Smooth muscle cell (in vitro differentiated cells): ENCODE results near the gene HS6ST3. TPM values are rescaled to one million over a fixed set of nuclear protein-coding genes. Genes with fewer than 3 reads are reported as not detected.

Experiments used
- DNase-seq: peaks from one replicate; lab custom pipeline; 2025; ENCODE audit not compliant: unreplicated experiment; lab: John Stamatoyannopoulos, UW
- H2AFZ ChIP-seq: fragments of 200-600 bp; sonication (generic); 2 replicates; pipeline ENCODE4 v1.6.0; 2016; ENCODE audit warnings: antibody characterized with exemption, low read depth, mild to moderate bottlenecking
- H3F3A ChIP-seq: fragments of 200-600 bp; sonication (generic); 2 replicates; pipeline ENCODE4 v1.6.0; 2017; ENCODE audit warnings: antibody characterized with exemption, low read depth
- H3K27ac ChIP-seq: fragments of 200-600 bp; sonication (generic); 2 replicates; pipeline ENCODE4 v1.5.1; 2016; ENCODE audit warnings: low read depth, mild to moderate bottlenecking
- H3K27me3 ChIP-seq: fragments of 200-600 bp; sonication (generic); 2 replicates; pipeline ENCODE4 v1.6.1; 2016; ENCODE audit warnings: low read depth, mild to moderate bottlenecking
- H3K36me3 ChIP-seq: fragments of 200-600 bp; sonication (generic); 2 replicates; pipeline ENCODE4 v1.5.1; 2016; ENCODE audit warnings: low read depth
- H3K4me1 ChIP-seq: fragments of 200-600 bp; sonication (generic); 2 replicates; pipeline ENCODE4 v1.5.1; 2016; ENCODE audit warnings: low read depth
- H3K4me2 ChIP-seq: fragments of 200-600 bp; sonication (generic); 2 replicates; pipeline ENCODE4 v1.6.0; 2016; ENCODE audit warnings: mild to moderate bottlenecking
- H3K4me3 ChIP-seq: fragments of 200-600 bp; sonication (generic); 2 replicates; pipeline ENCODE4 v1.5.1; 2016; ENCODE audit warnings: mild to moderate bottlenecking
- H3K79me2 ChIP-seq: fragments of 200-600 bp; sonication (generic); 2 replicates; pipeline ENCODE4 v1.6.0; 2016; ENCODE audit warnings: low read depth, mild to moderate bottlenecking
- H3K9ac ChIP-seq: fragments of 200-600 bp; sonication (generic); 2 replicates; pipeline ENCODE4 v1.6.0; 2016; ENCODE audit warnings: low read depth
- H3K9me3 ChIP-seq: fragments of 200-600 bp; sonication (generic); replicated peaks from 2 replicates; pipeline ENCODE4 v1.5.1; 2016; ENCODE audit warnings: low read depth
- H4K20me1 ChIP-seq: fragments of 200-600 bp; sonication (generic); 2 replicates; pipeline ENCODE4 v1.6.0; 2016; ENCODE audit warnings: low read depth
- WGBS: methylation state at CpG from one replicate; pipeline ENCODE4 v1.1.7; 2016; ENCODE audit warnings: low lambda C conversion rate; 5-methylcytosine and 5-hydroxymethylcytosine counted together
- polyA plus RNA-seq: library from polyadenylated mRNA; unstranded; fragments of >200 nt; fragmentation: Nextera tagmentation; extraction: Ambion mirVana; gene quantifications from 2 replicates; pipeline ENCODE4 v1.2.1, GENCODE V29; 2016
- total RNA-seq: library from RNA; depleted of rRNA; stranded (reverse); fragments of >200 nt; gene quantifications from 2 replicates; pipeline ENCODE4 v1.2.3, GENCODE V29; 2014
- TF ChIP-seq, protein P1 (sequence below): fragments of 200-600 bp; sonication (generic); IDR thresholded peaks from 2 replicates; pipeline ENCODE4 v1.5.1; 2017; ENCODE audit warnings: borderline replicate concordance, mild to moderate bottlenecking, antibody characterized with exemption; ENCODE audit not compliant: insufficient read depth, poor library complexity, severe bottlenecking

The HS6ST3 gene
- total and polyA plus RNA-seq, 2 experiments from 2014 or later, result 0.09 TPM; not detected in 1

DNA sequence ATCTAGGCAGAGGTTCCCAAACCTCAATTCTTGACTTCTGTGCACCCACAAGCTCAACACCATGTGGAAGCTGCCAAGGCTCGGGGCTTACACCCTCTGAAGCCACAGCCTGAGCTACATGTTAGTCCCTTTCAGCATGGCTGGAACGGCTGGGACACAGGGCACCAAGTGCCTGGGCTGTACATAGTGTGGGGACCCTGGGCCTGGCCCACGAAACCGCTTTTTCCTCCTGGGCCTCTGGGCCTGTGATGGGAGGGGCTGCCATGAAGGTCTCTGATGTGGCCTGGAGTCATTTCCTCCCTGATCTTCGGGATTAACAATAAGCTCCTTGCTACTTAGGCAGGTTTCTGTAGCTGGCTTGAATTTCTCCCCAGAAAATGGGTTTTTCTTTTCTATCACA lies 108.1 kb downstream of the HS6ST3 start:
- TF ChIP-seq, protein P1, sequence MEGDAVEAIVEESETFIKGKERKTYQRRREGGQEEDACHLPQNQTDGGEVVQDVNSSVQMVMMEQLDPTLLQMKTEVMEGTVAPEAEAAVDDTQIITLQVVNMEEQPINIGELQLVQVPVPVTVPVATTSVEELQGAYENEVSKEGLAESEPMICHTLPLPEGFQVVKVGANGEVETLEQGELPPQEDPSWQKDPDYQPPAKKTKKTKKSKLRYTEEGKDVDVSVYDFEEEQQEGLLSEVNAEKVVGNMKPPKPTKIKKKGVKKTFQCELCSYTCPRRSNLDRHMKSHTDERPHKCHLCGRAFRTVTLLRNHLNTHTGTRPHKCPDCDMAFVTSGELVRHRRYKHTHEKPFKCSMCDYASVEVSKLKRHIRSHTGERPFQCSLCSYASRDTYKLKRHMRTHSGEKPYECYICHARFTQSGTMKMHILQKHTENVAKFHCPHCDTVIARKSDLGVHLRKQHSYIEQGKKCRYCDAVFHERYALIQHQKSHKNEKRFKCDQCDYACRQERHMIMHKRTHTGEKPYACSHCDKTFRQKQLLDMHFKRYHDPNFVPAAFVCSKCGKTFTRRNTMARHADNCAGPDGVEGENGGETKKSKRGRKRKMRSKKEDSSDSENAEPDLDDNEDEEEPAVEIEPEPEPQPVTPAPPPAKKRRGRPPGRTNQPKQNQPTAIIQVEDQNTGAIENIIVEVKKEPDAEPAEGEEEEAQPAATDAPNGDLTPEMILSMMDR, result no peak
- H3K27me3 ChIP-seq, result peaks cover 4% of the 10 kb centered on the region
- no peak overlapping the region for H3K9ac ChIP-seq
- no peaks in the 10 kb centered on the region for H3K4me1 ChIP-seq
- DNase-seq, result no peak
- H3K9me3 ChIP-seq, result no peaks in the 10 kb centered on the region
- 74% methylated on average over 5 of the region's 5 CpGs for WGBS
- H2AFZ ChIP-seq, result no peak overlapping the region
- H3K4me2 ChIP-seq, result no peak overlapping the region
- H3F3A ChIP-seq, result no peaks in the 10 kb centered on the region
- no peak overlapping the region for H3K4me3 ChIP-seq
- H3K27ac ChIP-seq, result no peak overlapping the region
- no peaks in the 10 kb centered on the region for H3K36me3 ChIP-seq
- H4K20me1 ChIP-seq, result no peaks in the 10 kb centered on the region
- H3K79me2 ChIP-seq, result no peaks in the 10 kb centered on the region

DNA sequence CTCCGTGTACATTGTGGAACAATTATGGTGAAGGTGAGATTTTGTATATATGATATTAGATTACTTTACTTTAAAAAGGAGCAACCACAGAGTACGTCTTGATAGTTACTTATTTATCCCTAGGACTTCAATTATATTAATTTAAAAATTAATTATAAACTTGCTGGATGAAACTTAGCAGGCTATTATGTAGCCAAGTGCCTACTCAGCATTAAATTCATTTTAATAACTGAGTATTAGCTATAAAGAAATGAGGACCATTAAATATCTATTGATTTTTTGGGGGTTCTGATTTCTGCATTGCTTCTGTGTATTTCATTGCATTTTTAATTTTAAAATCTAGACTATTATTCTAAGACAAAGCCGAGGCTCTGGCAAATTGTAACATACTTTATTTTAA lies 109.4 kb downstream of the HS6ST3 start:
- H3K36me3 ChIP-seq, result no peaks in the 10 kb centered on the region
- H2AFZ ChIP-seq, result no peak overlapping the region

DNA sequence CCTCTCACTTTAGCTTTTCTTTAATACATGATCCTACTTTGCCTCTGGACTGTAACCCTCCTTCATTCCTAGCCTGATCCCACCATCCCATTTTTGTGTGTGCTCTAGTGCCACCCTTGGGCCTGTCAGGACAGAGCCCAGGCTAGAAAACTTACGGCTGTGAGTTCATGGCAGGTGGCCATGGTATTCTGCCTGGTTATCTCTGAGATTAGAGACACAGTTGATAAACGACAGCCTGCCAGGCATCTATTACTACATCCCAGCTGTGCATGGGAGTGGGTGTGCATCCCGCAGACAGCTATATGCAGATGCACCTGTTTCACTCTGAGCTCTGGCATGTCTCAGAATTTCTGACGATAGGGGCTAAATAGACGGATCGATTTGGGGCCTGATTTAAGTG lies 110.9 kb downstream of the HS6ST3 start:
- Histone ChIP-seq H4K20me1 (no peaks in the 10 kb centered on the region), H3K4me3 (no peak overlapping the region), H3K27ac (no peak overlapping the region), H3K79me2 (no peaks in the 10 kb centered on the region), H3K4me2 (no peak overlapping the region), H3K27me3 (peaks cover 4% of the 10 kb centered on the region), H3K9ac (no peak overlapping the region), H2AFZ (no peak overlapping the region), H3K4me1 (no peaks in the 10 kb centered on the region), H3K9me3 (no peaks in the 10 kb centered on the region), H3F3A (no peaks in the 10 kb centered on the region), H3K36me3 (no peaks in the 10 kb centered on the region)
- TF ChIP-seq, protein P1, result no peak
- WGBS, result 91% methylated on average over 6 of the region's 6 CpGs
- no peak for DNase-seq

More for the DNA sequence above, 109.4 kb downstream of the HS6ST3 start:
- Histone ChIP-seq H4K20me1 (no peaks in the 10 kb centered on the region), H3K9ac (no peak overlapping the region), H3K9me3 (no peaks in the 10 kb centered on the region), H3K27ac (no peak overlapping the region), H3F3A (no peaks in the 10 kb centered on the region), H3K4me2 (no peak overlapping the region), H3K4me3 (no peak overlapping the region), H3K27me3 (peaks cover 4% of the 10 kb centered on the region), H3K4me1 (no peaks in the 10 kb centered on the region), H3K79me2 (no peaks in the 10 kb centered on the region)
- TF ChIP-seq, protein P1, result no peak
- no peak for DNase-seq
- WGBS, result 86% methylated on average over 3 of the region's 3 CpGs

DNA sequence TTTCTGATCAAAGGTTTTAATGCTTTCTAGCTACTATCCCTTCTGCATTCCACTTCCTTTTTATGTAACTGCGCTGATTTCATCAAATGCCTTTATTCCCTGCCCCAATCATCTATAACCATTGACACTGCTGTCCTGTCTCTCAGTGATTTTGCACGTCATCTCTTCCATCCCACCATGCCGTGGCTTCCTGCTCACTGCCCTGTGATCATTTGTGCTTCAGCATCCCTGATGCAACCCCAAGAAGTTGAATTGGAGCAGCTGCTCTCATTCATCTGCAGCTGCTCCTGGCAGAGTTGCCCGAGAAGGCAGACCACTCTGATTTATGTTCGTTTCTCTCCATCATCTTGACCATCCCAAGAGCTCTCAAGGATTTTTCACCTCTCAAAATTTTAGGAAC lies 112.4 kb downstream of the HS6ST3 start:
- TF ChIP-seq, protein P1, result no peak
- Histone ChIP-seq H3K9ac (no peak overlapping the region), H3K4me3 (no peak overlapping the region), H3K36me3 (no peaks in the 10 kb centered on the region), H2AFZ (no peak overlapping the region), H3F3A (no peaks in the 10 kb centered on the region), H4K20me1 (no peaks in the 10 kb centered on the region), H3K4me2 (no peak overlapping the region), H3K27ac (no peak overlapping the region), H3K9me3 (no peaks in the 10 kb centered on the region), H3K27me3 (no peaks in the 10 kb centered on the region), H3K79me2 (no peaks in the 10 kb centered on the region), H3K4me1 (no peaks in the 10 kb centered on the region)
- DNase-seq, result no peak
- WGBS, result 82% methylated on average over 5 of the region's 5 CpGs
